G401.6 (cell line): ENCODE results near the gene PEAK1.

Source experiments
- FAIRE-seq: peaks from 2 replicates; lab custom pipeline; 2012; peaks lifted over from hg19 to GRCh38; lab: Jason Lieb, UNC

The PEAK1 gene

GRCh38 chr15:77059786-77060361 lies 360.0 kb downstream of the PEAK1 start:
- no peak for FAIRE-seq

GRCh38 chr15:77058468-77058867 lies 361.4 kb downstream of the PEAK1 start:
- FAIRE-seq, result no peak

GRCh38 chr15:77057685-77058084 lies 362.2 kb downstream of the PEAK1 start:
- no peak for FAIRE-seq

GRCh38 chr15:77057072-77057471 lies 362.8 kb downstream of the PEAK1 start:
- no peak for FAIRE-seq

- FAIRE-seq, result no peak
These were observed 366.2 kb downstream of the PEAK1 start for GRCh38 chr15:77053709-77054108.

GRCh38 chr15:77052556-77052955 lies 367.3 kb downstream of the PEAK1 start:
- no peak for FAIRE-seq
